Lower leg skin (tissue), 3 donors: ENCODE results near the gene PCED1B.

ENCODE experiments used
- POLR2A ChIP-seq, 2 donors: fragments of 450-650 bp; IDR thresholded peaks; one replicate each; pipeline ENCODE4 v1.6.1; 2016 to 2017; ENCODE audit warnings: antibody characterized with exemption in 2 of 2, mild to moderate bottlenecking in 1 of 2, moderate library complexity in 1 of 2
- TF ChIP-seq, protein P1 (sequence below), 3 donors: fragments of 450-650 bp; IDR thresholded peaks; one replicate each; pipeline ENCODE4 v1.5.1; 2016; ENCODE audit warnings: antibody characterized with exemption in 3 of 3, mild to moderate bottlenecking in 3 of 3, moderate library complexity in 2 of 3

GRCh38 chr12:47236109-47236714, 156.8 kb downstream of the PCED1B start:
- no peak for TF ChIP-seq POLR2A (IDR thresholded peaks at IDR 0.05)
- TF ChIP-seq, protein P1, sequence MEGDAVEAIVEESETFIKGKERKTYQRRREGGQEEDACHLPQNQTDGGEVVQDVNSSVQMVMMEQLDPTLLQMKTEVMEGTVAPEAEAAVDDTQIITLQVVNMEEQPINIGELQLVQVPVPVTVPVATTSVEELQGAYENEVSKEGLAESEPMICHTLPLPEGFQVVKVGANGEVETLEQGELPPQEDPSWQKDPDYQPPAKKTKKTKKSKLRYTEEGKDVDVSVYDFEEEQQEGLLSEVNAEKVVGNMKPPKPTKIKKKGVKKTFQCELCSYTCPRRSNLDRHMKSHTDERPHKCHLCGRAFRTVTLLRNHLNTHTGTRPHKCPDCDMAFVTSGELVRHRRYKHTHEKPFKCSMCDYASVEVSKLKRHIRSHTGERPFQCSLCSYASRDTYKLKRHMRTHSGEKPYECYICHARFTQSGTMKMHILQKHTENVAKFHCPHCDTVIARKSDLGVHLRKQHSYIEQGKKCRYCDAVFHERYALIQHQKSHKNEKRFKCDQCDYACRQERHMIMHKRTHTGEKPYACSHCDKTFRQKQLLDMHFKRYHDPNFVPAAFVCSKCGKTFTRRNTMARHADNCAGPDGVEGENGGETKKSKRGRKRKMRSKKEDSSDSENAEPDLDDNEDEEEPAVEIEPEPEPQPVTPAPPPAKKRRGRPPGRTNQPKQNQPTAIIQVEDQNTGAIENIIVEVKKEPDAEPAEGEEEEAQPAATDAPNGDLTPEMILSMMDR (IDR thresholded peaks at IDR 0.05), result no peak
